A673 (cell line): ENCODE measurements around the gene FLT1.

ENCODE experiments used
- EZH2 ChIP-seq: fragments of 200-600 bp; sonication (generic); IDR thresholded peaks from 2 replicates; pipeline ENCODE4 v1.6.1; 2017; ENCODE audit warnings: borderline replicate concordance, low read depth, mild to moderate bottlenecking, mixed read lengths, antibody characterized with exemption, low read length; ENCODE audit not compliant: poor library complexity, severe bottlenecking
- TF ChIP-seq, protein P1 (sequence below): fragments of 300-800, 200-600 bp; sonication (generic); conservative IDR thresholded peaks from 2 replicates; pipeline ENCODE4 v1.5.1; 2017; ENCODE audit warnings: low read depth, mild to moderate bottlenecking, antibody characterized with exemption, low read length, moderate library complexity, mixed read lengths

DNA sequence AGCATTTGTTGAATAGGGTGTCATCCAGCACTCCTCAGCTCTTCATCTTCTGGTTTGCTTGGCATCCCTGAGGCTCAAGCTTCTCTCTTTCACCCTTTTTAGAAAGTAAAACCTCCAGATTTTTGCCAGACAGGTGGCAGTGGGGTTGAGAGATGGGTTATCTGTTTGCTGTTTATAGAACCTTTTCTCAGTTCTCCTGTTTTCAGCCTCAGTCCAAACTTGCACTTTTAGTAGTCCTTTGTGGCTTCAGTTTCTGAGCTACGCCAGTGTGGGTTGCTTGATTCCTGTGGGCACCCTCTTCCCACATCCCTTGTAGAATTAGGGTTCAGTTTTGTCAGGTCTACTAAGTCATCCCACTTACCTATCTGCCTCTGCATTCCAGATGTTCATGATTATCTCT is 208.7 kb downstream of the FLT1 start:
- TF ChIP-seq, protein P1, sequence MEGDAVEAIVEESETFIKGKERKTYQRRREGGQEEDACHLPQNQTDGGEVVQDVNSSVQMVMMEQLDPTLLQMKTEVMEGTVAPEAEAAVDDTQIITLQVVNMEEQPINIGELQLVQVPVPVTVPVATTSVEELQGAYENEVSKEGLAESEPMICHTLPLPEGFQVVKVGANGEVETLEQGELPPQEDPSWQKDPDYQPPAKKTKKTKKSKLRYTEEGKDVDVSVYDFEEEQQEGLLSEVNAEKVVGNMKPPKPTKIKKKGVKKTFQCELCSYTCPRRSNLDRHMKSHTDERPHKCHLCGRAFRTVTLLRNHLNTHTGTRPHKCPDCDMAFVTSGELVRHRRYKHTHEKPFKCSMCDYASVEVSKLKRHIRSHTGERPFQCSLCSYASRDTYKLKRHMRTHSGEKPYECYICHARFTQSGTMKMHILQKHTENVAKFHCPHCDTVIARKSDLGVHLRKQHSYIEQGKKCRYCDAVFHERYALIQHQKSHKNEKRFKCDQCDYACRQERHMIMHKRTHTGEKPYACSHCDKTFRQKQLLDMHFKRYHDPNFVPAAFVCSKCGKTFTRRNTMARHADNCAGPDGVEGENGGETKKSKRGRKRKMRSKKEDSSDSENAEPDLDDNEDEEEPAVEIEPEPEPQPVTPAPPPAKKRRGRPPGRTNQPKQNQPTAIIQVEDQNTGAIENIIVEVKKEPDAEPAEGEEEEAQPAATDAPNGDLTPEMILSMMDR = no peak
- no peak for TF ChIP-seq EZH2
